Right cardiac atrium (tissue), 5 donors: Measurements from ENCODE around the gene EEA1. TPM values are rescaled to one million over a fixed set of nuclear protein-coding genes. Genes with fewer than 3 reads are reported as not detected.

Source experiments
- ATAC-seq, 2 donors: fragments of 200-7000 bp; cut with Tn5 transposase; one replicate each; pipeline versions ENCODE4 v1.8.0 to v1.9.1; 2020; ENCODE audit warnings: moderate library complexity in 2 of 2, mild to moderate bottlenecking in 1 of 2
- DNase-seq, 3 donors: peaks; one replicate each; pipeline ENCODE4 v3.0.0-alpha.2; 2020
- H3K27ac ChIP-seq: one replicate; pipeline ENCODE4 v1.5.1; 2013; ENCODE audit warnings: mild to moderate bottlenecking, low read length, control low read depth, moderate library complexity
- H3K27me3 ChIP-seq: one replicate; pipeline ENCODE4 v1.6.1; 2013; ENCODE audit not compliant: control insufficient read depth, insufficient read depth
- H3K4me1 ChIP-seq: one replicate; pipeline ENCODE4 v1.6.1; 2013; ENCODE audit warnings: low read length; ENCODE audit not compliant: control insufficient read depth, insufficient read depth
- H3K4me3 ChIP-seq: one replicate; pipeline ENCODE4 v1.5.1; 2013; ENCODE audit warnings: low read length, control low read depth
- H3K9me3 ChIP-seq: one replicate; pipeline ENCODE4 v1.6.1; 2013; ENCODE audit warnings: low read length; ENCODE audit not compliant: control insufficient read depth
- WGBS: extraction: QIAGEN DNeasy Blood & Tissue Kit; methylation state at CpG from one replicate; pipeline ENCODE4 v1.1.7; 2013; 5-methylcytosine and 5-hydroxymethylcytosine counted together
- intact Hi-C, 4 donors: fragments of 100-400 bp; cut with DNase I; formaldehyde crosslinking; loops; one replicate each; pipeline versions ENCODE4 v1.11.0 to v1.14.0; 2022 to 2023
- polyA plus RNA-seq: library from polyadenylated mRNA; stranded (reverse); fragments of 200-250 nt; gene quantifications from one replicate; pipeline ENCODE4 v1.2.3, GENCODE V29; 2013
- total RNA-seq, 4 donors: library from RNA; stranded (reverse); fragmentation: NEBNext Ultra II Directional; extraction: Animal tissue kit (Norgen Biotek cat#: 25700); gene quantifications; one replicate each; pipeline ENCODE4 v1.2.1, GENCODE V29; 2021
- donor health status: healthy with polysubstance abuse.
- donor health status: DM: no; HTN: yes; CAD: no.
- donor health status: DM: no; HTN: no; CAD: no.
- donor health status: DM: no; HTN: yes; CAD: no; lungs with severe emphysema.
- donor health status: DM: yes; HTN: yes; CAD: no.

The EEA1 gene
- total and polyA plus RNA-seq, 5 donors = 4.2 to 27.2 (median 23.0) TPM

GRCh38 chr12:92953747-92954146 lies 24.7 kb upstream of the EEA1 start:
- Histone ChIP-seq H3K4me3 (no peak overlapping the region), H3K27me3 (no peaks in the 10 kb centered on the region), H3K4me1 (no peaks in the 10 kb centered on the region), H3K9me3 (peaks cover 3% of the 10 kb centered on the region), H3K27ac (no peak overlapping the region)
- 78% methylated on average over 5 of the region's 5 CpGs for WGBS
- intact Hi-C loops = no loop called here
- ATAC-seq (no peak), DNase-seq (no peak)

DNA sequence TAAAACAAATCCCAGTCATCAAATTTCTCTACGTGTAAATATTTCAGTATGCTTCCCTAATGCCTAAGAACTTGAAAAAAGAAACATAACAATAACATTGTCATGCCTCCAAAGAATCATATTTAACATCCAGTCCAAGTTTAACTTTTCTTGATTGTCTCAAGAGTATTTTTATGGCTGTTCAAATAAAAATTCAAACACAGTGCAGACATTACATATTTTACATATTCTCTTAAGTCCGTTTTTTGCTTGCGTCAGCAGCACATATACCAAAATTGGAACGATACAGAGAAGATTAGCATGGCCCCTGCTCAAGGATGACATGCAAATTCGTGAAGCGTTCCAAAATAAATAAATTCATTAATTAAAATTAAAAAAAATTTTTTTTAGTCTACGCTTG lies 23.3 kb upstream of the EEA1 start:
- Histone ChIP-seq H3K27me3 (no peaks in the 10 kb centered on the region), H3K4me1 (no peaks in the 10 kb centered on the region), H3K9me3 (peaks cover 3% of the 10 kb centered on the region), H3K27ac (no peak overlapping the region), H3K4me3 (no peak overlapping the region)
- no peak for ATAC-seq
- intact Hi-C loops = no loop called here
- 63% methylated on average over 7 of the region's 7 CpGs for WGBS
- DNase-seq = no peak

DNA sequence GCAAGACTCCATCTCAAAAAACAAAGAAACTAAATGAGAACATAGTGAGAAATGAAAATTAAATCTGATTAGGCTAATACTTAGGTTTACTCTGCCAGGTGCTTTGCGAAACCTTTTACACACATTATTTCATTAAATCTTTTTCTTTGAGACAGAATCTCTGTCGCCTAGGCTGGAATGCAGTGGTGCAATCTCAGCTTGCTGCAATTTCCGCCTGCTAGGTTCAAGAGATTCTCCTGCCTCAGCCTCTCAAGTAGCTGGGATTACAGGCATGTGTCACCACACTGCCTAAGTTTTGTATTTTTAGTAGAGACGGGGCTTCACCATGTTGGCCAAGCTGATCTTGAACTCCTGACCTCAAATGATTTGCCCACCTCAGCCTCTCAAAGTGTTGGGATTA lies 21.9 kb upstream of the EEA1 start:
- DNase-seq = no peak

DNA sequence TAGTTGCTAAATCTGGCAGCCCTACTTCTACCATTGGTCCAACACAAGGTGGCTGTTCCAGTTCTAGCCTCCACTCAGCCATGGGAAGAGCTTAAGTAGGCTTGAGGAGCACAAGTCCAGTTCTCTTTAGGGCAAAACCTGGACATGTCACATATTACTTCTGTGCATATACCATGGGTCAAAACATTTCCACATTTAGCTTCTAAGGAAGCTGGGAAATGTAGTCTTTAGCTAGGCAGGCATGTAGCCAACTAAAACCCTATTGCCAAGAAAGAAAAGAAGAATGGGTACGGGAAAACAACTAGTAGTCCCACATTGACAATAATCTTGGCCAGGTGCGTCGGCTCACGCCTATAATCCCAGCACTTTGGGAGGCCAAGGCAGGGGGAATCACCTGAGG lies 20.9 kb upstream of the EEA1 start:
- ATAC-seq = no peak
- H3K9me3 ChIP-seq = peaks cover 3% of the 10 kb centered on the region
- no peaks in the 10 kb centered on the region for H3K27me3 ChIP-seq
- no peak for DNase-seq
- intact Hi-C loops = no loop called here
- no peaks in the 10 kb centered on the region for H3K4me1 ChIP-seq
- H3K4me3 ChIP-seq = no peak overlapping the region
- 86% methylated on average over 4 of the region's 4 CpGs for WGBS
- H3K27ac ChIP-seq = no peak overlapping the region

More for the DNA sequence above, 21.9 kb upstream of the EEA1 start:
- intact Hi-C loops = no loop called here
- peaks cover 3% of the 10 kb centered on the region for H3K9me3 ChIP-seq
- no peak overlapping the region for H3K27ac ChIP-seq
- no peaks in the 10 kb centered on the region for H3K27me3 ChIP-seq
- ATAC-seq = no peak
- WGBS = 87% methylated on average over 4 of the region's 4 CpGs
- H3K4me1 ChIP-seq = no peaks in the 10 kb centered on the region
- H3K4me3 ChIP-seq = no peak overlapping the region

- Histone ChIP-seq H3K9me3 (peaks cover 3% of the 10 kb centered on the region), H3K4me1 (no peaks in the 10 kb centered on the region), H3K4me3 (no peak overlapping the region), H3K27ac (no peak overlapping the region), H3K27me3 (no peaks in the 10 kb centered on the region)
- ATAC-seq (no peak), DNase-seq (no peak)
- 78% methylated on average over 1 of the region's 1 CpG for WGBS
- intact Hi-C loops = no loop called here
Measured at GRCh38 chr12:92949466-92949865, 20.4 kb upstream of the EEA1 start.

- ATAC-seq (no peak), DNase-seq (no peak)
- Histone ChIP-seq H3K9me3 (no peaks in the 10 kb centered on the region), H3K27me3 (no peaks in the 10 kb centered on the region), H3K27ac (no peak overlapping the region), H3K4me1 (no peaks in the 10 kb centered on the region), H3K4me3 (no peak overlapping the region)
- intact Hi-C loops = no loop called here
Measured at GRCh38 chr12:92947589-92948215, 18.6 kb upstream of the EEA1 start.

- intact Hi-C loops = no loop called here
- DNase-seq = no peak
- no peaks in the 10 kb centered on the region for H3K4me1 ChIP-seq
- H3K4me3 ChIP-seq = no peak overlapping the region
- H3K9me3 ChIP-seq = no peaks in the 10 kb centered on the region
- no peak for ATAC-seq
- H3K27me3 ChIP-seq = no peaks in the 10 kb centered on the region
- no peak overlapping the region for H3K27ac ChIP-seq
- 94% methylated on average over 2 of the region's 2 CpGs for WGBS
Measured at GRCh38 chr12:92945659-92946220, 16.6 kb upstream of the EEA1 start.

- no peak overlapping the region for H3K27ac ChIP-seq
- H3K9me3 ChIP-seq = no peaks in the 10 kb centered on the region
- WGBS = 73% methylated on average over 6 of the region's 6 CpGs
- intact Hi-C loops = no loop called here
- H3K27me3 ChIP-seq = no peaks in the 10 kb centered on the region
- DNase-seq = no peak
- no peaks in the 10 kb centered on the region for H3K4me1 ChIP-seq
- no peak overlapping the region for H3K4me3 ChIP-seq
- no peak for ATAC-seq
Measured at GRCh38 chr12:92943482-92944250, 14.6 kb upstream of the EEA1 start.

DNA sequence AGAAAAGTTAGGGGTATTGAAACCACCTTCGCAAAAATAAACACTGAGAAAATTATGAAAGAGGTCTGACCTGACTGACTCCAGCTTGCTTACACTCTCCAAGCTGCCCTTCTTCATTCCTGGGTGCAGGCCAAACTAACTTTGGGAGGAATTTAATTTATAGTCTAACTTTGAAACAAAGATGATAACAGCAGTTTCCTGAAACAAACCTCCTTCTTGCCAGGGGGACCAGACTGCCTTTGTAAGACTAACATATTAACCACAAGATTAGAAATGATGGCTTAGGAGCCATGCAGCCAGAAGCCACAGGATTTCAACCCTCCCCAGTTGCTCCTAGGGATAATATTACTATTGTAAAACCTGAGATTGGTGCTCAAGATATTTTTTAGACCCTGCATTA lies 13.8 kb upstream of the EEA1 start:
- WGBS = 57% methylated on average over 1 of the region's 1 CpG
- ATAC-seq = no peak

GRCh38 chr12:92939116-92939515 lies 10.0 kb upstream of the EEA1 start:
- Histone ChIP-seq H3K4me1 (no peaks in the 10 kb centered on the region), H3K9me3 (no peaks in the 10 kb centered on the region)
- WGBS = 71% methylated on average over 1 of the region's 1 CpG

More for the DNA sequence above, 13.8 kb upstream of the EEA1 start:
- H3K27ac ChIP-seq = no peak overlapping the region
- no peaks in the 10 kb centered on the region for H3K27me3 ChIP-seq
- DNase-seq = no peak
- H3K4me3 ChIP-seq = no peak overlapping the region
- intact Hi-C loops = no loop called here
- no peaks in the 10 kb centered on the region for H3K9me3 ChIP-seq
- no peaks in the 10 kb centered on the region for H3K4me1 ChIP-seq

GRCh38 chr12:92938638-92939037 lies 9.5 kb upstream of the EEA1 start:
- H3K4me1 ChIP-seq = no peaks in the 10 kb centered on the region
- DNase-seq (no peak), ATAC-seq (no peak)
- no peak overlapping the region for H3K27ac ChIP-seq
- H3K27me3 ChIP-seq = no peaks in the 10 kb centered on the region
- no peaks in the 10 kb centered on the region for H3K9me3 ChIP-seq
- intact Hi-C loops = no loop called here
- WGBS = 91% methylated on average over 4 of the region's 4 CpGs
- H3K4me3 ChIP-seq = no peak overlapping the region

More at GRCh38 chr12:92939116-92939515, 10.0 kb upstream of the EEA1 start:
- ATAC-seq (no peak), DNase-seq (no peak)
- intact Hi-C loops = no loop called here
- no peak overlapping the region for H3K27ac ChIP-seq
- H3K4me3 ChIP-seq = no peak overlapping the region
- H3K27me3 ChIP-seq = no peaks in the 10 kb centered on the region
